Esophagus muscularis mucosa (tissue), 4 donors: ENCODE data around the gene HYI. TPM values are rescaled to one million over a fixed set of nuclear protein-coding genes. Genes with fewer than 3 reads are reported as not detected.
"Not testable (repeated sequence)": the region's sequence is repeated elsewhere in the genome, so short reads cannot be mapped to it uniquely, and the experiment has no call there.

ENCODE experiments used
- DNase-seq: peaks from one replicate; pipeline ENCODE4 v3.0.0-alpha.2; 2017; ENCODE audit errors: extremely low spot score
- H3K27ac ChIP-seq, 4 donors: fragments of 200-600 bp; sonication (generic); replicated peaks in 1 of 4; 1 replicate in 3 of 4; 2 replicates in 1 of 4; pipeline ENCODE4 v1.5.1; 2016 to 2019; ENCODE audit warnings: mild to moderate bottlenecking in 1 of 4
- H3K27me3 ChIP-seq, 4 donors: fragments of 200-600 bp; sonication (generic); one replicate each; pipeline versions ENCODE4 v1.5.1 to v1.6.0; 2016 to 2019
- H3K36me3 ChIP-seq, 4 donors: fragments of 200-600 bp; sonication (generic); one replicate each; pipeline ENCODE4 v1.5.1; 2016 to 2019
- H3K4me1 ChIP-seq, 4 donors: fragments of 200-600 bp; sonication (generic); one replicate each; pipeline ENCODE4 v1.5.1; 2016 to 2019
- H3K4me3 ChIP-seq, 4 donors: fragments of 200-600 bp; sonication (generic); 1 replicate in 2 of 4; 2 replicates in 2 of 4; pipeline ENCODE4 v1.5.1; 2016 to 2019; ENCODE audit warnings: mild to moderate bottlenecking in 4 of 4, moderate library complexity in 1 of 4
- H3K9me3 ChIP-seq, 4 donors: fragments of 200-600 bp; sonication (generic); 1 replicate in 3 of 4; 2 replicates in 1 of 4; pipeline ENCODE4 v1.5.1; 2016 to 2019
- EP300 ChIP-seq: sonication (generic); formaldehyde crosslinking; IDR thresholded peaks from one replicate; pipeline ENCODE4 v1.6.1; 2017; ENCODE audit warnings: antibody characterized with exemption
- POLR2A ChIP-seq: fragments of 450-650 bp; IDR thresholded peaks from one replicate; pipeline ENCODE4 v1.6.1; 2017; ENCODE audit warnings: antibody characterized with exemption, moderate library complexity, mild to moderate bottlenecking, low read depth
- POLR2AphosphoS5 ChIP-seq, 2 donors: sonication (generic); formaldehyde crosslinking; IDR thresholded peaks; one replicate each; pipeline ENCODE4 v1.6.1; 2017; ENCODE audit warnings: antibody characterized with exemption in 2 of 2
- WGBS: methylation state at CpG from one replicate; pipeline ENCODE4 v1.1.5; 2018; 5-methylcytosine and 5-hydroxymethylcytosine counted together
- intact Hi-C: fragments of 100-400 bp; cut with DNase I; formaldehyde crosslinking; loops from one replicate; pipeline ENCODE4 v1.15.1; 2023
- total RNA-seq, 4 donors: library from RNA; depleted of rRNA; stranded (reverse); fragments of >200 nt; gene quantifications; one replicate each; pipeline versions ENCODE4 v1.1.0 to v1.2.1, GENCODE V29; 2016
- TF ChIP-seq, protein P1 (sequence below), 3 experiments: fragments of 200-600 bp in 2 of 3; fragments of 450-650 bp in 1 of 3; sonication (generic) in 2 of 3; IDR thresholded peaks; one replicate each; pipeline ENCODE4 v1.5.1; 2017 to 2019; ENCODE audit warnings: antibody characterized with exemption in 3 of 3, mild to moderate bottlenecking in 2 of 3, moderate library complexity in 1 of 3

Gene HYI, protein sequence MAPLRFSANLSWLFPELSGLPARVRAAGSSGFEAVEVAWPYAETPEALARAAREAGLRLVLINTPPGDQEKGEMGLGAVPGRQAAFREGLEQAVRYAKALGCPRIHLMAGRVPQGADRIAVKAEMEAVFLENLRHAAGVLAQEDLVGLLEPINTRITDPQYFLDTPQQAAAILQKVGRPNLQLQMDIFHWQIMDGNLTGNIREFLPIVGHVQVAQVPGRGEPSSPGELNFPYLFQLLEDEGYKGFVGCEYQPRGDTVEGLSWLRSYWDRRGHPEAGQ
- 10 to 100 TPM; 36.3 to 60.5 (median 50.6) TPM for total RNA-seq

DNA sequence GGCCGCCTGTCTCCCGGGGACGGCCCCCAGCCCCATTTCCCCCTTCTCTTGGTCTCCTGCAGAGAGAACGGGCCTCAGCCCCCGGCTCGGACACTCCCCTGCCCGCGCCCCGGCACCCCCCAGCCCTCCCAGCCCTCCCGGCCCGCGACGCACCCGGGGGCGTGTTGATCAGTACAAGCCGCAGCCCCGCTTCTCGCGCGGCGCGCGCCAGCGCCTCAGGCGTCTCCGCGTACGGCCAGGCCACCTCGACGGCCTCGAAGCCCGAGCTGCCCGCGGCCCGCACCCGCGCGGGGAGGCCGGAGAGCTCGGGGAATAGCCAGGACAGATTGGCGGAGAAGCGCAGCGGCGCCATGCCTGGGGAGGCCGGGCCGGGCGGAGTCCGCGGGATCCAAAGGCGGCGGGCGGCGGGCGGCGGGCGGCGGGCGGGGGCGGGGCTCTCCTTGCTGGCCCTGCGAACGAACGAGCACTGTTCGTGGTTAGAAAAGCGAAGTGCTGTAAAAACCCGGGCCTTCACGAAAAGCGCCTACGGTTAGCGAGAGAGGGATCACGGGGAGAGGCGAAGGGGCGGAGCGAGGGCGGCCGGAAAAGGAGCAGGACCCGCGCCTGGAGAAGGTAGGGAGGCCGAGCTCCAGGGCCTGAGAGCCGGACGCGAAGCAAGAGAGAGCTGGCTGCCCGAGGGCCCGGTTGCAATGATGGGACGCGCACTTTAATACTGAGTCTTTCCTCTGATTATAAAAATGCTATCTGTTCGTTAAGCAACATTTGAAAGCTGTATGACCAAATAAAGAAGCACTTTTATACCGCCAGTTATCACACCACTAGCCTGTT, at the start of gene HYI:
TSS of gene HYI (minus strand) at position 490 of the 828 bp plus-strand sequence. CDS start at position 352, 138 bp downstream.
- peak; percentile 97 for DNase-seq
- Histone ChIP-seq H3K27me3 (no peaks in the 10 kb centered on the region), H3K4me1 (peaks cover 18 to 29% (median 27%) of the 10 kb centered on the region in 4 donors), H3K4me3 (peak within 1 kb of the TSS; percentile 62 to 70 (median 66)), H3K27ac (peak within 1 kb of the TSS; percentile 91 to 96 (median 94)), H3K9me3 (no peaks in the 10 kb centered on the region), H3K36me3 (peaks cover 22 to 37% (median 35%) of the 10 kb centered on the region in 4 donors)
- 0% methylated on average over 26 of the region's 87 CpGs for WGBS
- TF ChIP-seq POLR2AphosphoS5 (IDR thresholded peaks at IDR 0.05) (peak; percentile 72 to 75), POLR2A (no peak), EP300 (no peak)
- TF ChIP-seq, protein P1, sequence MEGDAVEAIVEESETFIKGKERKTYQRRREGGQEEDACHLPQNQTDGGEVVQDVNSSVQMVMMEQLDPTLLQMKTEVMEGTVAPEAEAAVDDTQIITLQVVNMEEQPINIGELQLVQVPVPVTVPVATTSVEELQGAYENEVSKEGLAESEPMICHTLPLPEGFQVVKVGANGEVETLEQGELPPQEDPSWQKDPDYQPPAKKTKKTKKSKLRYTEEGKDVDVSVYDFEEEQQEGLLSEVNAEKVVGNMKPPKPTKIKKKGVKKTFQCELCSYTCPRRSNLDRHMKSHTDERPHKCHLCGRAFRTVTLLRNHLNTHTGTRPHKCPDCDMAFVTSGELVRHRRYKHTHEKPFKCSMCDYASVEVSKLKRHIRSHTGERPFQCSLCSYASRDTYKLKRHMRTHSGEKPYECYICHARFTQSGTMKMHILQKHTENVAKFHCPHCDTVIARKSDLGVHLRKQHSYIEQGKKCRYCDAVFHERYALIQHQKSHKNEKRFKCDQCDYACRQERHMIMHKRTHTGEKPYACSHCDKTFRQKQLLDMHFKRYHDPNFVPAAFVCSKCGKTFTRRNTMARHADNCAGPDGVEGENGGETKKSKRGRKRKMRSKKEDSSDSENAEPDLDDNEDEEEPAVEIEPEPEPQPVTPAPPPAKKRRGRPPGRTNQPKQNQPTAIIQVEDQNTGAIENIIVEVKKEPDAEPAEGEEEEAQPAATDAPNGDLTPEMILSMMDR (IDR thresholded peaks at IDR 0.05) = no peak
- intact Hi-C loops = no loop called here

DNA sequence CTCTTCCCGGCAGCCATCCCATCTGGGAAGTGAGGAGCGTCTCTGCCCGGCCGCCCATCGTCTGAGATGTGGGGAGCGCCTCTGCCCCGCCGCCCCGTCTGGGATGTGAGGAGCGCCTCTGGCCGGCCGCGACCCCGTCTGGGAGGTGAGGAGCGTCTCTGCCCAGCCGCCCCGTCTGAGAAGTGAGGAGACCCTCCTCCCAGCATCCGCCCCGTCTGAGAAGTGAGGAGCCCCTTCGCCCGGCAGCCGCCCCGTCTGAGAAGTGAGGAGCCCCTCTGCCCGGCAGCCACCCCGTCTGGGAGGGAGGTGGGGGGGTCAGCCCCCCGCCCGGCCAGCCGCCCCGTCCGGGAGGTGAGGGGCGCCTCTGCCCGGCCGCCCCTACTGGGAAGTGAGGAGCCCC, 48.1 kb upstream of the HYI start:
- not testable (repeated sequence) for DNase-seq
- WGBS = 97% methylated on average over 6 of the region's 33 CpGs

DNA sequence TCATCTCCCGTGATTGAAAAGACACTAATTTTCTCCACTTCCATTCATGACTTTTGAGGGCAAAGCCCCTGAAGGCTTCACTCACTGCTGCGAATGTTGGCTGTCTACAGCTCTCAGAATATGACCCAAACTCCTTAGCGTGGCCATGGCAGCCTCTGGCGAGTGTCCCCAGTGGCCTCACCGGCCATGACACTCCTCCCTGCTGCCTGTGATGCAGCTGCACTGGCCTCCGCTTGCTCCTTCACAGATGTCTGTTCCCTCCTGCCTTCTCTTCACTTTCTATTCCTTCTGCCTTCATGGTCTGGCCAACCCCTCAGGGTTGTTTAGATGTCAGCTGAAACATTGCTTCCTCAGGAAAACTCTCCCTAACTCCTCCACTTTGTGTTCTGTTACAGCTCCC, 46.2 kb upstream of the HYI start:
- Histone ChIP-seq H3K36me3 (no peaks in the 10 kb centered on the region), H3K9me3 (no peaks in the 10 kb centered on the region), H3K4me1 (no peaks in the 10 kb centered on the region), H3K27ac (no peak overlapping the region), H3K27me3 (no peaks in the 10 kb centered on the region), H3K4me3 (no peak overlapping the region)
- peak; percentile 8 for DNase-seq
- no peak for TF ChIP-seq EP300
- TF ChIP-seq POLR2AphosphoS5 (IDR thresholded peaks at IDR 0.05) = no peak
- TF ChIP-seq, protein P1 (IDR thresholded peaks at IDR 0.05) = no peak
- TF ChIP-seq POLR2A = no peak
- intact Hi-C loops = no loop called here
- WGBS = 69% methylated on average over 6 of the region's 6 CpGs

More for the DNA sequence above, 48.1 kb upstream of the HYI start:
- H3K4me1 ChIP-seq, H3K27me3 ChIP-seq, intact Hi-C loops, H3K27ac ChIP-seq, H3K36me3 ChIP-seq, H3K9me3 ChIP-seq, H3K4me3 ChIP-seq: not testable (repeated sequence)

DNA sequence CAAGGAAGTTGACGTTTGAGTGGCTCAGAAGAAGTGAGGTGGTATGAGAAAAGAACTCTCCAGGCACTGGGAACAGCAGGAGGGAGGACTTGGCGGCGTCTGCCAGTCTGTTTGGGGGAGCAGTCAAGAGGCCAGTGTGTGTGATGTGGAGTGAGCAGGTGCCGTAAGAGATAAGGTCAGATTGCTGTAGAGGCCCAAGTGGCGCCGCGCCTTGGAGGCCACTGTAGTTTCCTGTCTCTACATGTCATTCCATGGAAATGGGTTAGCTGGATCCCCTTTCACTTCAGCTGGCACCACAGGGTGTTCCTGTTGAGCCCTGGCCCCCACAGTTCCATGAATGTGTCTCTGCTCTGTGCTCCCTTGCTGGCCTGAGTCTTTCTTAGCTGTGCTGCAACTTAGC, 41.5 kb upstream of the HYI start:
- TF ChIP-seq, protein P1 (IDR thresholded peaks at IDR 0.05) = no peak
- TF ChIP-seq EP300 = no peak
- no peak for TF ChIP-seq POLR2AphosphoS5 (IDR thresholded peaks at IDR 0.05)
- TF ChIP-seq POLR2A = no peak
- no peak overlapping the region for H3K4me3 ChIP-seq
- 89% methylated on average over 7 of the region's 7 CpGs for WGBS
- no peaks in the 10 kb centered on the region for H3K4me1 ChIP-seq
- peaks cover 0 to 10% (median 2%) of the 10 kb centered on the region in 4 donors for H3K9me3 ChIP-seq
- no peak overlapping the region for H3K27ac ChIP-seq
- no peaks in the 10 kb centered on the region for H3K36me3 ChIP-seq
- intact Hi-C loops = no loop called here
- peak; percentile 70 for DNase-seq
- no peaks in the 10 kb centered on the region for H3K27me3 ChIP-seq

DNA sequence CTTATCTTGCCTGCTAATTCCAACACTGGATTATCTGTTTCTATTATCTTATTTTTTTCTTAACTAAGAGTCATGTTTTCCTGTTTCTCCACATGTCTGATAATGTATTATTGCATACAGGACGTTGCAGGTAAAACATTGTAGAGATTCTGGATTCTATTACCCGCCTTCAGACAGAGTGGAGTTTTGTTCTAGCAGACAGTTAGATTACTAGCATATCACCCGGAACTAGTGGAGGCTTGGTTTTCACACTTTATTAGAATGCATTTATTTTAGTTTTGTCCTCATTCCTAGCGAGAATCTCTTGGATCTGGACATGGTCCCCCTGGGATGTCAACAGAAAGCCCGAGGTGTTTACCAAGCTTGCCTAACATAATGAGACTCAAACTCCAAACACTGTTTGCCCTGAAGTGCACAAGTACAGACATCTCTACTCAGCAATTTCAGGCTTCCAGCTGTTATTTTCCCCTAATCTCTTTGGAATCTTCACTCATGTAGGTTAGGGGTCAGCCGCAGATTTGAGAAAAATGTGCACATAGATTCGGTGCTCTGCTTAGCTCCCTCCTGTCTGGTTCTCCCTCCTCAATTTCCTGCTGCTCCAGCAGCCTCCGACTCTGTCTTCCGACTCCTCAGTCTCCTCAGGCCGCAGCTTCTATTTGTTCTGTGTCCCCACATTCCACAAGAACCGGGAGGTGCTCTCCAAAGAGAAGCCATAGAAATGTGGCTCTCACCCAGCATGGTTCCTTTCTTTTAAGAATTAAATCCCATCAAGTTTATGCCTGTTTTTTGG, 40.1 kb upstream of the HYI start:
- Histone ChIP-seq H3K36me3 (no peaks in the 10 kb centered on the region), H3K27me3 (no peaks in the 10 kb centered on the region), H3K4me1 (no peaks in the 10 kb centered on the region), H3K27ac (no peak overlapping the region), H3K9me3 (peaks cover 0 to 10% (median 2%) of the 10 kb centered on the region in 4 donors), H3K4me3 (no peak overlapping the region)
- no peak for TF ChIP-seq POLR2A
- TF ChIP-seq, protein P1 (IDR thresholded peaks at IDR 0.05) = no peak
- no peak for TF ChIP-seq POLR2AphosphoS5 (IDR thresholded peaks at IDR 0.05)
- TF ChIP-seq EP300 = no peak
- intact Hi-C loops = no loop called here
- 42% methylated on average over 11 of the region's 11 CpGs for WGBS
- DNase-seq = peak; percentile 42
